GM03348 (cell line): Measurements from ENCODE around the gene VWA5B1.

ENCODE experiments used
- DNase-seq: peaks from one replicate; pipeline ENCODE4 v3.0.0; 2012; ENCODE audit warnings: low spot score

The VWA5B1 gene

GRCh38 chr1:20322081-20322824 lies 31.6 kb downstream of the VWA5B1 start:
- DNase-seq = no peak

GRCh38 chr1:20322825-20323612 lies 32.3 kb downstream of the VWA5B1 start:
- no peak for DNase-seq

GRCh38 chr1:20323613-20323920 lies 32.9 kb downstream of the VWA5B1 start:
- DNase-seq = no peak

GRCh38 chr1:20324704-20325406 lies 34.2 kb downstream of the VWA5B1 start:
- DNase-seq = no peak

- no peak for DNase-seq
Measured at GRCh38 chr1:20325407-20325843, 34.8 kb downstream of the VWA5B1 start.

- DNase-seq = no peak
Measured at GRCh38 chr1:20325844-20326420, 35.3 kb downstream of the VWA5B1 start.

GRCh38 chr1:20327467-20327866 lies 36.8 kb downstream of the VWA5B1 start:
- DNase-seq = no peak

GRCh38 chr1:20328201-20328600 lies 37.5 kb downstream of the VWA5B1 start:
- no peak for DNase-seq

GRCh38 chr1:20329793-20330542 lies 39.3 kb downstream of the VWA5B1 start:
- no peak for DNase-seq

GRCh38 chr1:20334103-20334502 lies 43.4 kb downstream of the VWA5B1 start:
- DNase-seq = no peak

- DNase-seq = no peak
Measured at GRCh38 chr1:20336105-20336605, 45.5 kb downstream of the VWA5B1 start.

GRCh38 chr1:20337581-20337980 lies 46.9 kb downstream of the VWA5B1 start:
- no peak for DNase-seq

GRCh38 chr1:20339811-20340457 lies 49.3 kb downstream of the VWA5B1 start:
- DNase-seq = no peak

- DNase-seq = no peak
Measured at GRCh38 chr1:20342294-20343148, 51.8 kb downstream of the VWA5B1 start.

GRCh38 chr1:20343149-20343937 lies 52.7 kb downstream of the VWA5B1 start:
- peak; percentile 34 for DNase-seq

- no peak for DNase-seq
Measured at GRCh38 chr1:20343938-20344302, 53.2 kb downstream of the VWA5B1 start.

- no peak for DNase-seq
Measured at GRCh38 chr1:20344738-20345137, 54.1 kb downstream of the VWA5B1 start.

- DNase-seq = no peak
Measured at GRCh38 chr1:20345419-20345818, 54.7 kb downstream of the VWA5B1 start.

GRCh38 chr1:20346433-20346832 lies 55.8 kb downstream of the VWA5B1 start:
- DNase-seq = no peak
